Adrenal gland (tissue), 5 donors: Measurements from ENCODE around the gene EBNA1BP2.

ENCODE experiments used
- CTCF ChIP-seq, 6 experiments: fragments of 450-650 bp in 4 of 6; fragments of 200-600 bp in 2 of 6; sonication (generic) in 1 of 6; IDR thresholded peaks; 1 replicate in 5 of 6; 2 replicates in 1 of 6; pipeline versions ENCODE4 v1.5.1 to v1.8.0; 2016 to 2021; ENCODE audit warnings: antibody characterized with exemption in 6 of 6, mild to moderate bottlenecking in 2 of 6, moderate library complexity in 1 of 6
- POLR2A ChIP-seq, 2 donors: fragments of 450-650 bp; IDR thresholded peaks; one replicate each; pipeline ENCODE4 v1.6.1; 2017; ENCODE audit warnings: antibody characterized with exemption in 2 of 2, mild to moderate bottlenecking in 2 of 2, moderate library complexity in 1 of 2
- donor health status: DM: no; HTN: no; CAD: no.

GRCh38 chr1:43206600-43207228 is 34.6 kb upstream of the EBNA1BP2 start:
- TF ChIP-seq CTCF (IDR thresholded peaks at IDR 0.05) (no peak), POLR2A (IDR thresholded peaks at IDR 0.05) (no peak)
